ENCODE results near the gene NAP1L4. TPM values are rescaled to one million over a fixed set of nuclear protein-coding genes. Genes with fewer than 3 reads are reported as not detected.
"Not testable (repeated sequence)": the region's sequence is repeated elsewhere in the genome, so short reads cannot be mapped to it uniquely, and the experiment has no call there.

NAP1L4 gene
- total RNA-seq, 1 donor from 2014 or later: 42.2 TPM

- ATAC-seq (peak; percentile 38), DNase-seq (ENCODE audit: low spot score) (no peak)
Measured at GRCh38 chr11:2912498-2912897, 79.6 kb downstream of the NAP1L4 start.

- ATAC-seq (no peak), DNase-seq (ENCODE audit: low spot score) (no peak)
Measured at GRCh38 chr11:2911785-2912391, 80.2 kb downstream of the NAP1L4 start.

- ATAC-seq: no peak
- DNase-seq (ENCODE audit: low spot score): no peak
Measured at GRCh38 chr11:2911088-2911784, 80.9 kb downstream of the NAP1L4 start.

- ATAC-seq (no peak), DNase-seq (ENCODE audit: low spot score) (no peak)
Measured at GRCh38 chr11:2910401-2910955, 81.7 kb downstream of the NAP1L4 start.

- no peak for ATAC-seq
Measured at GRCh38 chr11:2909133-2909902, 82.8 kb downstream of the NAP1L4 start.

GRCh38 chr11:2908130-2908529 lies 84.0 kb downstream of the NAP1L4 start:
- ATAC-seq: no peak
- no peak for DNase-seq (ENCODE audit: low spot score)

More at GRCh38 chr11:2909133-2909902, 82.8 kb downstream of the NAP1L4 start:
- no peak for DNase-seq (ENCODE audit: low spot score)

- not testable (repeated sequence) for ATAC-seq; DNase-seq (ENCODE audit: low spot score)
Measured at GRCh38 chr11:2905299-2905698, 86.8 kb downstream of the NAP1L4 start.

GRCh38 chr11:2904153-2905052 lies 87.7 kb downstream of the NAP1L4 start:
- no peak for ATAC-seq

GRCh38 chr11:2903672-2904011 lies 88.5 kb downstream of the NAP1L4 start:
- DNase-seq (ENCODE audit: low spot score) (no peak), ATAC-seq (peak; percentile 13)

More at GRCh38 chr11:2904153-2905052, 87.7 kb downstream of the NAP1L4 start:
- peak; percentile 66 for DNase-seq (ENCODE audit: low spot score)

- DNase-seq (ENCODE audit: low spot score) (peak; percentile 80), ATAC-seq (peak; percentile 63)
Measured at GRCh38 chr11:2902784-2903671, 89.1 kb downstream of the NAP1L4 start.

- ATAC-seq (peak; percentile 86), DNase-seq (ENCODE audit: low spot score) (peak; percentile 99)
Measured at GRCh38 chr11:2901854-2902783, 90.0 kb downstream of the NAP1L4 start.

GRCh38 chr11:2901196-2901796 lies 90.8 kb downstream of the NAP1L4 start:
- DNase-seq (ENCODE audit: low spot score) (no peak), ATAC-seq (no peak)

GRCh38 chr11:2899080-2899783 lies 92.9 kb downstream of the NAP1L4 start:
- DNase-seq (ENCODE audit: low spot score) (no peak), ATAC-seq (no peak)

GRCh38 chr11:2898366-2899079 lies 93.6 kb downstream of the NAP1L4 start:
- no peak for DNase-seq (ENCODE audit: low spot score)
- ATAC-seq: no peak

- ATAC-seq (no peak), DNase-seq (ENCODE audit: low spot score) (no peak)
Measured at GRCh38 chr11:2897048-2897447, 95.1 kb downstream of the NAP1L4 start.

GRCh38 chr11:2896047-2896446 lies 96.1 kb downstream of the NAP1L4 start:
- ATAC-seq: no peak
- DNase-seq (ENCODE audit: low spot score): no peak
